GM12872 (cell line): Measurements from ENCODE around the gene ZGLP1.

Experiments
- CTCF ChIP-seq: IDR thresholded peaks from 3 replicates; pipeline ENCODE4 v1.5.1; 2011; ENCODE audit warnings: low read depth, mild to moderate bottlenecking, low read length, moderate library complexity; ENCODE audit not compliant: insufficient read depth

Gene ZGLP1

GRCh38 chr19:10295305-10295846 lies 14.2 kb downstream of the ZGLP1 start:
- TF ChIP-seq CTCF: peak; percentile 21; the same call in 2 of the 3 replicates

- TF ChIP-seq CTCF: no peak
Observed at GRCh38 chr19:10294368-10294697, 15.3 kb downstream of the ZGLP1 start.

- TF ChIP-seq CTCF: no peak
Observed at GRCh38 chr19:10293637-10294367, 15.8 kb downstream of the ZGLP1 start.

- TF ChIP-seq CTCF: no peak
Observed at GRCh38 chr19:10292789-10293636, 16.6 kb downstream of the ZGLP1 start.

GRCh38 chr19:10292206-10292788 lies 17.3 kb downstream of the ZGLP1 start:
- TF ChIP-seq CTCF: no peak

GRCh38 chr19:10291554-10292205 lies 17.9 kb downstream of the ZGLP1 start:
- TF ChIP-seq CTCF: no peak
